Duodenal mucosa (tissue), 2 donors: ENCODE measurements around the gene PPP3R1.

Experiments
- H3K27ac ChIP-seq: one replicate; pipeline ENCODE4 v1.7.0; 2013; ENCODE audit warnings: low read depth, low read length
- H3K27me3 ChIP-seq, 2 donors: one replicate each; pipeline ENCODE4 v1.7.0; 2013; ENCODE audit warnings: low read length in 2 of 2, control low read depth in 1 of 2; ENCODE audit not compliant: insufficient read depth in 2 of 2, control insufficient read depth in 1 of 2
- H3K36me3 ChIP-seq, 2 donors: one replicate each; pipeline ENCODE4 v1.7.0; 2013; ENCODE audit warnings: low read length in 2 of 2, control low read depth in 1 of 2; ENCODE audit not compliant: insufficient read depth in 2 of 2, control insufficient read depth in 1 of 2
- H3K4me1 ChIP-seq, 2 donors: one replicate each; pipeline ENCODE4 v1.7.0; 2013; ENCODE audit warnings: low read length in 2 of 2, control low read depth in 1 of 2; ENCODE audit not compliant: insufficient read depth in 2 of 2, control insufficient read depth in 1 of 2
- H3K4me3 ChIP-seq, 2 donors: one replicate each; pipeline ENCODE4 v1.7.0; 2013; ENCODE audit warnings: low read length in 2 of 2, low read depth in 1 of 2
- H3K9ac ChIP-seq, 2 donors: one replicate each; pipeline ENCODE4 v1.7.0; 2013; ENCODE audit warnings: low read length in 2 of 2, low read depth in 1 of 2
- H3K9me3 ChIP-seq, 2 donors: one replicate each; pipeline ENCODE4 v1.7.0; 2013; ENCODE audit warnings: low read length in 2 of 2, control low read depth in 1 of 2; ENCODE audit not compliant: control insufficient read depth in 1 of 2

Gene PPP3R1

DNA sequence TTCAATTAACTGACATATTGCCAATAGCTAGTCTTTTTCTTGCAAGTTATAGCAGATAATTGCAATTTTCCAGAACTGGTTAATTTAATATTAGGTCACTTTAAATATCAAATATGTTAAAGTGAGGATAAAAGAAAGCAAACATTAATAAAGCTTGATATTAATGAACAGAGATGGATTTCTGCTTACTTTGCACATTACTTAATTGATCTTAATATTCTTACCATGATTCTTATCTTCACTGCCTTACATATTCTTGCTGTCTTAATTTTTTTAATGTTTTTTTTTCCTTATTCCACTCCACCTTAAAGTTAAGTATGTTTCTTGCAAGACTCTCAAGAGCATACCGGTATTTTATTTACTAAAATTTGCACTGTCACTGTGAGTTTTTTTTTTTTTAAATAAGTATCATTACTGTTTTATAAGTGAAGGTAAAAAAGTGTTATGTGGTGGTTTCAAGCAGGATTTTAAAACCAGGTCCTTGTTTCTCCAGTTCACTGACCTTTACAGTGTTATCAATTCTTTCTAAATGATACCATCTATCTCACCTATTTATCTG, 33.9 kb downstream of the PPP3R1 start:
- Histone ChIP-seq H3K27me3 (no peaks in the 10 kb centered on the region), H3K4me1 (peaks cover 17 to 22% of the 10 kb centered on the region in 2 donors)

GRCh38 chr2:68217729-68218128, 34.6 kb downstream of the PPP3R1 start:
- no peak overlapping the region for H3K4me3 ChIP-seq
- no peak overlapping the region for H3K9ac ChIP-seq
- peaks cover 0 to 9% of the 10 kb centered on the region in 2 donors for H3K36me3 ChIP-seq
- H3K27ac ChIP-seq = no peak overlapping the region
- H3K4me1 ChIP-seq = peaks cover 16% of the 10 kb centered on the region in 2 donors
- H3K9me3 ChIP-seq = no peaks in the 10 kb centered on the region
- H3K27me3 ChIP-seq = no peaks in the 10 kb centered on the region

More for the DNA sequence above, 33.9 kb downstream of the PPP3R1 start:
- no peak overlapping the region for H3K27ac ChIP-seq
- no peaks in the 10 kb centered on the region for H3K9me3 ChIP-seq
- no peak overlapping the region for H3K9ac ChIP-seq
- peaks cover 0 to 8% of the 10 kb centered on the region in 2 donors for H3K36me3 ChIP-seq
- no peak overlapping the region for H3K4me3 ChIP-seq

- H3K9ac ChIP-seq = no peak overlapping the region
- no peak overlapping the region for H3K4me3 ChIP-seq
- no peaks in the 10 kb centered on the region for H3K9me3 ChIP-seq
- H3K27ac ChIP-seq = no peak overlapping the region
- peaks cover 0 to 20% of the 10 kb centered on the region in 2 donors for H3K36me3 ChIP-seq
- H3K4me1 ChIP-seq = peaks cover 16% of the 10 kb centered on the region in 2 donors
- H3K27me3 ChIP-seq = no peaks in the 10 kb centered on the region
Observed at GRCh38 chr2:68216454-68217310, 35.6 kb downstream of the PPP3R1 start.

- Histone ChIP-seq H3K9ac (no peak overlapping the region), H3K9me3 (no peaks in the 10 kb centered on the region), H3K4me1 (peaks cover 16% of the 10 kb centered on the region in 2 donors), H3K4me3 (no peak overlapping the region), H3K36me3 (peaks cover 0 to 21% of the 10 kb centered on the region in 2 donors), H3K27me3 (no peaks in the 10 kb centered on the region), H3K27ac (no peak overlapping the region)
Observed at GRCh38 chr2:68214381-68214780, 38.0 kb downstream of the PPP3R1 start.

DNA sequence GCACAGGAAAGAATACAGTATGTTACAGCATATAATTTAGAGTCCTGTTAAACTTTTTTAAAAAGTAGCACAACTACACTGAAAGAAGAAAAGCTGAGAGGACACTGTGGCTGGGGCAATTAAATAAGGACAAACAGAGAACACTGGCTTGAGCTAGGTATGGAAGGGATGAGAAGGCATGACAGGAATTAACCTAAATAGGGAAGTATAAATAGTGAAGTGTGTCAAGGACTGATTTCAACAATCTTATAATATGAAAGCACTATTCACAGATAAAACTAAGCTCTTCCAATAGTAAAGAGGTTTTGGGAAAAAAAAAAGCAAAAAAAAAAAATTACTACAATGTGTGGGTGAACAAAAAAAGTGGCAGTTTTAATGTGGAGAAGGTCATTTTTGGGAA, 45.5 kb downstream of the PPP3R1 start:
- Histone ChIP-seq H3K9me3 (no peaks in the 10 kb centered on the region), H3K36me3 (peaks cover 0 to 2% of the 10 kb centered on the region in 2 donors), H3K4me3 (no peak overlapping the region), H3K27ac (no peak overlapping the region), H3K27me3 (no peaks in the 10 kb centered on the region), H3K4me1 (peaks cover 16 to 28% of the 10 kb centered on the region in 2 donors), H3K9ac (no peak overlapping the region)

DNA sequence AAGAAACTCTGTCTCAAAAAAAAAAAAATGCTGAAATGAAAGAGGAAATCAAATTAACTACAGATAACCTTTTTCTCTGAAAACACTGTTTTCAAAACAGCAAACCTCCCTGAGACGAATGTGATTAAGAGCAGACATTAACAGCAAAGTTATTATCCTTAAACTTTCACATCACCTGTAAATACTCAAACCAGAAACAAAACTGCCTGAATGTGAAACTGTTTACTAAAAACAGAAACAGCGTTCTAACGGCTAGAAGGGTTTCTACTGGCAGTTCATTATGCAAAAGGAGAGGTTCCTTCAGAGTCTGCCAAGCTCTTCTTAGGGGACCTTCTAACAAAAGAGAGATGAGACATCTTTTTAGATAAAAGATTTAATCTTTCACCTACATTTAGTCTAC, 48.7 kb downstream of the PPP3R1 start:
- H3K27me3 ChIP-seq = no peaks in the 10 kb centered on the region
- H3K27ac ChIP-seq = no peak overlapping the region
- H3K4me1 ChIP-seq = peaks cover 16 to 28% of the 10 kb centered on the region in 2 donors
- H3K4me3 ChIP-seq = no peak overlapping the region
- no peaks in the 10 kb centered on the region for H3K36me3 ChIP-seq
- H3K9me3 ChIP-seq = no peaks in the 10 kb centered on the region
- no peak overlapping the region for H3K9ac ChIP-seq

- Histone ChIP-seq H3K9ac (no peak overlapping the region), H3K9me3 (no peaks in the 10 kb centered on the region), H3K27ac (no peak overlapping the region), H3K4me1 (peaks cover 12 to 21% of the 10 kb centered on the region in 2 donors), H3K4me3 (no peak overlapping the region), H3K27me3 (no peaks in the 10 kb centered on the region), H3K36me3 (no peaks in the 10 kb centered on the region)
Observed at GRCh38 chr2:68200157-68200787, 52.1 kb downstream of the PPP3R1 start.

GRCh38 chr2:68196120-68196716, 56.1 kb downstream of the PPP3R1 start:
- H3K4me3 ChIP-seq = no peak overlapping the region
- H3K9ac ChIP-seq = no peak overlapping the region
- no peaks in the 10 kb centered on the region for H3K27me3 ChIP-seq
- no peak overlapping the region for H3K27ac ChIP-seq
- H3K36me3 ChIP-seq = no peaks in the 10 kb centered on the region
- H3K4me1 ChIP-seq = peaks cover 17 to 28% of the 10 kb centered on the region in 2 donors
- H3K9me3 ChIP-seq = no peaks in the 10 kb centered on the region

DNA sequence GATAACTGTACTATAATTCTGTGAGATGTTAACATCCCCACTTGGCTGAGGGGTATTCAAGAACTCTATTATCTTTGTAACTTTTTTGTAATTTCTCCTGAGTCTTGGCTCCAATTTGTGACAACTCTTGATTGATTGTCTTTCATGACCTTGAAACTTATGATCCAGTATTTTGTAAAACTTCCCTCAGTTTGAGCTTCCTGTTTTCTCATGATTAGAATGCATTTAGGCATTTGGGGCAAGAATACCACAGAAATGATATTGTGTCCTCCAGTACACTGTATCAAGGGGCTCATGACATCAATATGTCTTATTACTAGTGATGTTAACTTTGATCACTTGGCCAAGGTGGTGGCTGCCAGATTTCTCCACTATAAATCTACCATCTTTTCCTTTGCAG, 57.2 kb downstream of the PPP3R1 start:
- Histone ChIP-seq H3K9ac (no peak overlapping the region), H3K27ac (no peak overlapping the region), H3K27me3 (no peaks in the 10 kb centered on the region), H3K36me3 (no peaks in the 10 kb centered on the region), H3K4me1 (peaks cover 19 to 35% of the 10 kb centered on the region in 2 donors), H3K4me3 (no peak overlapping the region), H3K9me3 (no peaks in the 10 kb centered on the region)
